Nephron progenitor cell (in vitro differentiated cells): ENCODE measurements around the gene MTHFR.
A peak's percentile ranks its signal among the peaks of the same experiment; 100 is the strongest.

Experiments
- DNase-seq: peaks from one replicate; pipeline ENCODE4 v3.0.0; 2021
- H3K27ac Mint-ChIP-seq: 2 replicates; pipeline ENCODE4 v1.8.0; 2021; ENCODE audit warnings: mild to moderate bottlenecking, moderate library complexity, mixed read lengths
- H3K27me3 Mint-ChIP-seq: 2 replicates; pipeline ENCODE4 v1.8.0; 2021; ENCODE audit warnings: mild to moderate bottlenecking, low read depth, mixed read lengths; ENCODE audit not compliant: poor library complexity
- H3K36me3 Mint-ChIP-seq: 2 replicates; pipeline ENCODE4 v1.8.0; 2021; ENCODE audit warnings: low read depth, mixed read lengths
- H3K4me1 Mint-ChIP-seq: 2 replicates; pipeline ENCODE4 v1.8.0; 2021; ENCODE audit warnings: mixed read lengths
- H3K4me3 Mint-ChIP-seq: 2 replicates; pipeline ENCODE4 v1.8.0; 2021; ENCODE audit warnings: mild to moderate bottlenecking, moderate library complexity, mixed read lengths
- H3K9me3 Mint-ChIP-seq: 2 replicates; pipeline ENCODE4 v1.8.0; 2021; ENCODE audit warnings: mild to moderate bottlenecking, moderate library complexity, mixed read lengths
- TF ChIP-seq, protein P1 (sequence below): fragments of 200-600 bp; sonication (generic); IDR thresholded peaks from 2 replicates; pipeline ENCODE4 v1.5.0; 2021; ENCODE audit warnings: antibody characterized with exemption

Gene MTHFR

DNA sequence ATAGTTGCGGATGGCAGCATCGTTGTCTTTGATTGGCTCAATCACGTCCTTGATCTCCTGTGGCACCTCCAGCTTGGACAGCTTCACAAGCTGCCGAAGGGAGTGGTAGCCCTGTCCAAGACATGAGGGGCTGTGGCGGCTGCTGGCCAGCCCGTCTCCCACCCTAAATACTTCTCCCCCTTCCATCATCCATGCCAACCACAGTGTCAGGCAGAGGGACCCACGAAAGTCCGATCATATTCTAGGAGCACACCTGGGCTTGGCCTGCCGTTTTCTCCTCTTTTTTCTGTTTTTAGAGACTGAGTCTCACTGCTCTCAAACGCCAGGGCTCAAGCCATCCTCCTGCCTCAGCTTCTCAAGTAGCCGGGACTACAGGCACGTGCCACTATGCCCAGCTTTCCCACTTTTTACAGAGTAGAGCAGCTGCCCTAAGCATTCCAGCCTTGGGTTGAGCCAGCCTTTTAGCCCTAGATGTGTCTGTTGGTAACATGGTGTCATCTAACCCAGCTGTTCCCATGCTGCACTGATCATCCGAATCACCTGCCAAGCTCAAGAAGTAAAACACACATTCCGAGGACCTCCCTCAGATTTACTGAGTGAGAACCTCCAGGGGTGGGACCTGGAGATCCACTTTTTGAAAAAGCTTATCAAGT is 10.4 kb downstream of the MTHFR start:
- TF ChIP-seq, protein P1, sequence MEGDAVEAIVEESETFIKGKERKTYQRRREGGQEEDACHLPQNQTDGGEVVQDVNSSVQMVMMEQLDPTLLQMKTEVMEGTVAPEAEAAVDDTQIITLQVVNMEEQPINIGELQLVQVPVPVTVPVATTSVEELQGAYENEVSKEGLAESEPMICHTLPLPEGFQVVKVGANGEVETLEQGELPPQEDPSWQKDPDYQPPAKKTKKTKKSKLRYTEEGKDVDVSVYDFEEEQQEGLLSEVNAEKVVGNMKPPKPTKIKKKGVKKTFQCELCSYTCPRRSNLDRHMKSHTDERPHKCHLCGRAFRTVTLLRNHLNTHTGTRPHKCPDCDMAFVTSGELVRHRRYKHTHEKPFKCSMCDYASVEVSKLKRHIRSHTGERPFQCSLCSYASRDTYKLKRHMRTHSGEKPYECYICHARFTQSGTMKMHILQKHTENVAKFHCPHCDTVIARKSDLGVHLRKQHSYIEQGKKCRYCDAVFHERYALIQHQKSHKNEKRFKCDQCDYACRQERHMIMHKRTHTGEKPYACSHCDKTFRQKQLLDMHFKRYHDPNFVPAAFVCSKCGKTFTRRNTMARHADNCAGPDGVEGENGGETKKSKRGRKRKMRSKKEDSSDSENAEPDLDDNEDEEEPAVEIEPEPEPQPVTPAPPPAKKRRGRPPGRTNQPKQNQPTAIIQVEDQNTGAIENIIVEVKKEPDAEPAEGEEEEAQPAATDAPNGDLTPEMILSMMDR = no peak
- DNase-seq = no peak
- peak overlapping the region; percentile 50 for H3K4me3 Mint-ChIP-seq
- no peaks in the 10 kb centered on the region for H3K9me3 Mint-ChIP-seq
- H3K27me3 Mint-ChIP-seq = no peaks in the 10 kb centered on the region
- H3K4me1 Mint-ChIP-seq = peaks cover 55% of the 10 kb centered on the region
- peaks cover 50% of the 10 kb centered on the region for H3K36me3 Mint-ChIP-seq
- H3K27ac Mint-ChIP-seq = peak overlapping the region; percentile 40

DNA sequence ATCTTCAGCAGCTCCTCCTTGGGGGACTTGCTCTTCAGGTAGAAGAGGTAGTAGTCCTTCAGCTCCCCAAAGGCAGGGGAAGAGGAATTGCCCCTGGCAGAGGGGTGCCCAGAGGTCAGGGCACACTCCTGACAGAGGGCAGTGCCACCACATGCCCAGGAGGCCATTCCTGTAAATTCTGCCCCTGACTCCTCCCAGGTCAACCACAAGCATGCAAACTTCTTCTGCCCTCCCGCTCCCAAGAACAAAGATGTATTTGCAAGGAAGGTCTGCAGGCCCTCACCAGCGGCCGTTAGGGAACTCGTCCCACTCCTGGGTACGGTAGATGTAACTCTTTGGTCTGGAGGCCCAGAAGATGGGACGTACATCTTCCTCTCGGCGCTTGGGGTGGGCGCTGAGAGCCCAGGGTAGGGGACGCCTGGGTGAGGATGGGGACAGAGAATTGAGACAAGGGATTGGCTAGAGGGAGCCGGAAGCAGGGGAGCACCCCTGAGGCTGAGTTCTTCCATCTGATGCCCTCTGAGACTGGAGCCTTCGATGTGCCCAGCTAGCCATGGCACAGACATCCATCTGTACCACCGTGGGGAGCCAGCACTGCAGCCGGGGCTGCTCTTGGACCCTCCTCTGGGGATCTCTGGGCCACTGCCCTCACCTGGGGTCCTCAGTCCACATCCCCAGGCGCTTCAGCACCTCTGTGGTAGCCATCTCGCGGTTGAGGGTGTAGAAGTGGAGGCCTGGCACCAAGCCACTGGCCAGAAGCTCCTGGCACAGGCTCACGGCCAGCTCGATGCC is 11.1 kb downstream of the MTHFR start:
- no peak overlapping the region for H3K4me3 Mint-ChIP-seq
- DNase-seq = no peak
- H3K4me1 Mint-ChIP-seq = peaks cover 54% of the 10 kb centered on the region
- no peaks in the 10 kb centered on the region for H3K27me3 Mint-ChIP-seq
- peaks cover 46% of the 10 kb centered on the region for H3K36me3 Mint-ChIP-seq
- H3K27ac Mint-ChIP-seq = no peak overlapping the region
- TF ChIP-seq, protein P1 = no peak
- H3K9me3 Mint-ChIP-seq = no peaks in the 10 kb centered on the region

DNA sequence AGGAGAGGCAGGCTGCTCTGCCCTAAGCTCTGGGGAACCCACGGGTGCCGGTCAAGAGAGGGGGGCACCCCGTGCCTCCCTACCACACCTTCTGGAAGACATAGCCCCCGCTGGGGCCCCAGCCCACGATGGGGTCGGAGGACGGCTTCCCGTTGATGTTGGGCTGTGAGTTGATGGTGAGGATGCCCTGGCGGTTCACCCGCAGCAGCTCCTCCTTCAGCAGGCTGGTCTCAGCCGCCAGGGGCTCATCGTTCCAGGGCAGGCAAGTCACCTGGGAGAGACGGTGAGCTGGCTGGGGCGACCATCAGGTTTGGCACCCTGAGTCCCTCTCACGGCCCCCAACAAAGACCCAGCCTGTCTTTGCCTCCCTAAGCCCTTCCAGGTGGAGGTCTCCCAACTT is 11.9 kb downstream of the MTHFR start:
- peaks cover 43% of the 10 kb centered on the region for H3K36me3 Mint-ChIP-seq
- no peak for DNase-seq
- TF ChIP-seq, protein P1 = no peak
- H3K27ac Mint-ChIP-seq = no peak overlapping the region
- H3K9me3 Mint-ChIP-seq = no peaks in the 10 kb centered on the region
- peaks cover 62% of the 10 kb centered on the region for H3K4me1 Mint-ChIP-seq
- H3K27me3 Mint-ChIP-seq = no peaks in the 10 kb centered on the region
- H3K4me3 Mint-ChIP-seq = no peak overlapping the region

DNA sequence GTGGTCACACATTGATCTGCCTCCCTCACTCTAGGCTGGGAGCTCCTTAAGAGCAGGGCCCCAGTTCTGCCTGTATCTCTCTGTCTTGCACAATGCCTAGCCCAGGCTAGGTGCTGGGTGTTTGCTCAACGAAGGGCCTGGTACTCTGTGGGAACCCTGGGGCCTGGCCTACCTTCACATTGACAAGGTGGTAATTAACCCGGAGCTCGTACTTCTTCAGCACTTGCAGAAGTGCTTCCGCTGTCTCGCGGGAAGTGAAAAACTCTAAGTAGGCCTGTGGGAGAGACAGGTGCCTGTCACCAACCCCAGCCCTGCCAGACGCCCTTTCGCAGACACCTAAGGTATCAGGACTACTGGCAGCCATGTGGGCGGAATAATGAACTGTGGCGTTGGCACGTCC is 13.7 kb downstream of the MTHFR start:
- H3K27ac Mint-ChIP-seq = peak overlapping the region; percentile 15
- H3K4me3 Mint-ChIP-seq = no peak overlapping the region
- peaks cover 64% of the 10 kb centered on the region for H3K4me1 Mint-ChIP-seq
- no peaks in the 10 kb centered on the region for H3K9me3 Mint-ChIP-seq
- H3K36me3 Mint-ChIP-seq = peaks cover 43% of the 10 kb centered on the region
- no peaks in the 10 kb centered on the region for H3K27me3 Mint-ChIP-seq
- DNase-seq = no peak
- TF ChIP-seq, protein P1 = no peak

DNA sequence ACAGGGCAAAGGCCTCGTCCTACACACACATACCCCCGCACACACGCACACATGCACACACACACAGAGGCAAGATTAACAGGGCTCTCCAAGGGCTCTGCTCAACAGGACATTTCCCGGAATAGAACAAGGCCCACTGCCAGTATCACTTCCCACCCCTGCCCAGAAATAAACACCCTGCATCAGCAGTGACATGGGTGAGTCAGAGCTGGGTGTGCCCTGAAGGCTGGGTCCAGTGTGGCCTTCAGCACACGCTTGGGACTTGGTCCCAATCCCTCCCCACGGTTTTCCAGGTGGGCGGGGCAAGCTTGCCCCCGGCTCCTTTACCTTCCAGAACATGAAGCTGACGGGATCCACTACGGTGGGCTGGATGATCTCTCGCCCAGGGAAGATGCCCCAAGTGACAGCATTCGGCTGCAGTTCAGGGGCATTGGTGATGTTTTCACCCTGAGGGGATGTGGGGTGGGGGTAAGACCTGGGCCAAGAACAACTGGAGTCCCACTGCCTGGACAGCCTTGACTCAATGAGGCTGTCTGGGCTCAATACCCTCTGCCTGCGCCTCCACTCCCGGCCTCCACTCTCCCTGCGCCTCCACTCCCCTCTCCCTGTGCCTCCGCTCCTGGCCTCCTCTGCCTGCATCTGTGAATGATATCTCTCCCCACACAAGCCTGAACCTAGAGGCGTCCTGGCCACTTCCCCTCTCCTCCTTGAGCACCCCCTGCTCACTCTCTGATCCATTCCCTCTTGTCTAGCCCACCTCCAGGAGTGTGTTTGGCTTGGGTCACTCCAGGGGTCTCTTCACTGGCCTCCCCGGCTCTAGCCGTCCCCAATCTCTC is 14.7 kb downstream of the MTHFR start:
- peaks cover 43% of the 10 kb centered on the region for H3K36me3 Mint-ChIP-seq
- TF ChIP-seq, protein P1 = no peak
- peaks cover 66% of the 10 kb centered on the region for H3K4me1 Mint-ChIP-seq
- H3K9me3 Mint-ChIP-seq = no peaks in the 10 kb centered on the region
- no peaks in the 10 kb centered on the region for H3K27me3 Mint-ChIP-seq
- no peak overlapping the region for H3K4me3 Mint-ChIP-seq
- peak overlapping the region; percentile 15 for H3K27ac Mint-ChIP-seq
- DNase-seq = no peak
